HepG2 (cell line): ENCODE data around the gene PPP6R2.

ENCODE experiments used
- PCBP1 ChIP-seq: fragments of 200-400 bp; formaldehyde crosslinking; IDR thresholded peaks from 2 replicates; pipeline ENCODE4 v1.6.1; 2017; ENCODE audit warnings: mild to moderate bottlenecking, low read depth, low read length, borderline replicate concordance
- RBFOX2 ChIP-seq: fragments of 200-400 bp; formaldehyde crosslinking; IDR thresholded peaks from 2 replicates; pipeline ENCODE4 v1.6.1; 2017; ENCODE audit warnings: low read depth, mild to moderate bottlenecking, low read length
- REPIN1 ChIP-seq: sonication (generic); formaldehyde crosslinking; IDR thresholded peaks from 2 replicates; pipeline ENCODE4 v1.8.0; 2022; ENCODE audit warnings: missing genetic modification reagents, low read depth, mild to moderate bottlenecking, borderline replicate concordance
- SRSF1 ChIP-seq: fragments of 200-400 bp; formaldehyde crosslinking; optimal IDR thresholded peaks from 2 replicates; pipeline ENCODE3; 2017; ENCODE audit warnings: mild to moderate bottlenecking, low read depth, low read length, moderate library complexity
- ZFP36L1 ChIP-seq: sonication (generic); formaldehyde crosslinking; IDR thresholded peaks from 2 replicates; pipeline ENCODE4 v1.8.0; 2022; ENCODE audit warnings: mild to moderate bottlenecking, missing genetic modification reagents, moderate library complexity
- ZFP36L2 ChIP-seq: sonication (generic); formaldehyde crosslinking; IDR thresholded peaks from 2 replicates; pipeline ENCODE4 v1.4.0; 2020; ENCODE audit warnings: missing genetic modification reagents
- ZKSCAN8 ChIP-seq: IDR thresholded peaks from 2 replicates; pipeline ENCODE4 v1.6.1; 2016; ENCODE audit warnings: borderline replicate concordance, missing genetic modification reagents, missing compliant biosample characterization
- ZNF660 ChIP-seq: sonication (generic); formaldehyde crosslinking; IDR thresholded peaks from 2 replicates; pipeline ENCODE4 v1.5.1; 2020; ENCODE audit warnings: mild to moderate bottlenecking, low read depth, missing genetic modification reagents, borderline replicate concordance
- TF ChIP-seq, protein P1 (sequence below): sonication (generic); formaldehyde crosslinking; IDR thresholded peaks from 2 replicates; pipeline ENCODE4 v1.5.0; 2020; ENCODE audit warnings: mild to moderate bottlenecking, missing genetic modification reagents, moderate library complexity

DNA sequence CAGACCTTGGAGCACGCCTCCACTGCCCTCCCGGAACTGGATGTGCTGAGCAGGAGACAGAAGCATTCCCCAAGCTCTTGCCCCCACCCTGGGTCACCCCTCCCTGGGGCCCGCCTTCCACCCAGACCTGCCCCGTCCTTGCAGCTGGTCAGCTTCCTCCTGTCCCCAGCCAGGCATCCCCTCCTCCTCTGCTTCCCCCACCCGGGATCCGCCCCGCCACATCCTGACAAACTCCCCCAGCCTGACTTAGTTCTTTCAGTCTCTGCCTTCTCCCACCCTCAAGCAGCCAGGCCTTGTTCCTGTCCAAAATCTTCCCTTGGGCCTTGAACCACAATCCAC lies 34.6 kb upstream of the PPP6R2 start:
- TF ChIP-seq ZFP36L1 (no peak), ZNF660 (CRISPR knock-in tag) (no peak), ZFP36L2 (CRISPR knock-in tag) (no peak), PCBP1 (no peak), RBFOX2 (no peak), ZKSCAN8 (CRISPR knock-in tag) (no peak), REPIN1 (CRISPR knock-in tag) (no peak), SRSF1 (no peak)
- TF ChIP-seq, protein P1, sequence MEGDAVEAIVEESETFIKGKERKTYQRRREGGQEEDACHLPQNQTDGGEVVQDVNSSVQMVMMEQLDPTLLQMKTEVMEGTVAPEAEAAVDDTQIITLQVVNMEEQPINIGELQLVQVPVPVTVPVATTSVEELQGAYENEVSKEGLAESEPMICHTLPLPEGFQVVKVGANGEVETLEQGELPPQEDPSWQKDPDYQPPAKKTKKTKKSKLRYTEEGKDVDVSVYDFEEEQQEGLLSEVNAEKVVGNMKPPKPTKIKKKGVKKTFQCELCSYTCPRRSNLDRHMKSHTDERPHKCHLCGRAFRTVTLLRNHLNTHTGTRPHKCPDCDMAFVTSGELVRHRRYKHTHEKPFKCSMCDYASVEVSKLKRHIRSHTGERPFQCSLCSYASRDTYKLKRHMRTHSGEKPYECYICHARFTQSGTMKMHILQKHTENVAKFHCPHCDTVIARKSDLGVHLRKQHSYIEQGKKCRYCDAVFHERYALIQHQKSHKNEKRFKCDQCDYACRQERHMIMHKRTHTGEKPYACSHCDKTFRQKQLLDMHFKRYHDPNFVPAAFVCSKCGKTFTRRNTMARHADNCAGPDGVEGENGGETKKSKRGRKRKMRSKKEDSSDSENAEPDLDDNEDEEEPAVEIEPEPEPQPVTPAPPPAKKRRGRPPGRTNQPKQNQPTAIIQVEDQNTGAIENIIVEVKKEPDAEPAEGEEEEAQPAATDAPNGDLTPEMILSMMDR (CRISPR knock-in tag): 0 out of 2 replicates have a peak, but pooled peaks have one; percentile 4
